Thoracic aorta (tissue), 2 donors: ENCODE measurements around the gene CAPN14. TPM values are rescaled to one million over a fixed set of nuclear protein-coding genes. Genes with fewer than 3 reads are reported as not detected.

Experiments
- ATAC-seq: fragments of 150-250 bp; one replicate; pipeline ENCODE4 v1.8.0; 2017; ENCODE audit warnings: low read depth; ENCODE audit not compliant: insufficient number of reproducible peaks, low FRiP score
- DNase-seq: peaks from one replicate; pipeline ENCODE4 v3.0.0-alpha.2; 2020; ENCODE audit warnings: low spot score
- H3K27ac ChIP-seq, 2 donors: fragments of 200-600 bp; sonication (generic); 1 replicate in 1 of 2; 2 replicates in 1 of 2; pipeline ENCODE4 v1.5.1; 2016; ENCODE audit warnings: mild to moderate bottlenecking in 2 of 2, moderate library complexity in 2 of 2
- H3K27me3 ChIP-seq: fragments of 200-600 bp; sonication (generic); replicated peaks from 2 replicates; pipeline ENCODE4 v1.6.0; 2016; ENCODE audit warnings: mild to moderate bottlenecking; ENCODE audit not compliant: insufficient read depth
- H3K36me3 ChIP-seq: fragments of 200-600 bp; sonication (generic); one replicate; pipeline ENCODE4 v1.5.1; 2016
- H3K4me1 ChIP-seq, 2 donors: fragments of 200-600 bp; sonication (generic); 1 replicate in 1 of 2; 2 replicates in 1 of 2; pipeline versions ENCODE4 v1.5.1 to v1.6.0; 2016; ENCODE audit warnings: low read depth in 2 of 2, mild to moderate bottlenecking in 1 of 2; ENCODE audit not compliant: control insufficient read depth in 1 of 2
- H3K4me3 ChIP-seq: fragments of 200-600 bp; sonication (generic); 2 replicates; pipeline ENCODE4 v1.5.1; 2016; ENCODE audit warnings: mild to moderate bottlenecking
- H3K9me3 ChIP-seq: fragments of 200-600 bp; sonication (generic); 2 replicates; pipeline ENCODE4 v1.5.1; 2016
- CTCF ChIP-seq: fragments of 200-600 bp; sonication (generic); IDR thresholded peaks from one replicate; pipeline ENCODE4 v1.5.1; 2019; ENCODE audit warnings: antibody characterized with exemption
- total RNA-seq, 2 donors: library from RNA; depleted of rRNA; stranded (reverse); fragments of >200 nt; gene quantifications; one replicate each; pipeline versions ENCODE4 v1.1.0 to v1.2.3, GENCODE V29; 2016

Gene CAPN14
- total RNA-seq, 2 donors from 2014 or later: 0.14 TPM; not detected in 1

- peaks cover 4 to 14% of the 10 kb centered on the region in 2 donors for H3K4me1 ChIP-seq
- H3K36me3 ChIP-seq: no peaks in the 10 kb centered on the region
- H3K27ac ChIP-seq: no peak overlapping the region
- H3K27me3 ChIP-seq: no peaks in the 10 kb centered on the region
- no peaks in the 10 kb centered on the region for H3K9me3 ChIP-seq
- no peak for TF ChIP-seq CTCF
- H3K4me3 ChIP-seq: no peak overlapping the region
- ATAC-seq (no peak), DNase-seq (no peak)
Observed at GRCh38 chr2:31140151-31140550, 77.2 kb downstream of the CAPN14 start.

DNA sequence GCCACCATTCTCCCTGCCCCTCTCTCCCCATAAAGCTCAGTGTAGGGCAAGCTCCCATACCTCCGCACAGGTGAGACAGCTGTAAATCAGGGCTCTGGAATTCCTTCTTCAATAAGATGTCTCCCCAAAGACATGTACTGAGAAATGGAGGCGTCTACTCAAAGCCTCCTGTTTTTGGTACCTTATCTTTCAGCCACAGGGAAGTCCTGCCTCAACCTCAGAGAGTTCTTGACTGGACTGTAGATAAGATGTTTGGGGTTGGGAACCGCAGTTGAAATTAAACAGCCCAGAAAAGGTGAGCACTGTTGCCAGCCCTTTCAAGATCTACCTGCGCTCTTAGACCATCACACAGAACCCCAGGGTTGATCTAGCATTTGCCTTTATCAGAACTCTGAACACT lies 77.6 kb downstream of the CAPN14 start:
- ATAC-seq: no peak
- H3K4me3 ChIP-seq: no peak overlapping the region
- peaks cover 4 to 14% of the 10 kb centered on the region in 2 donors for H3K4me1 ChIP-seq
- no peak for DNase-seq
- no peaks in the 10 kb centered on the region for H3K9me3 ChIP-seq
- no peak for TF ChIP-seq CTCF
- no peaks in the 10 kb centered on the region for H3K36me3 ChIP-seq
- no peaks in the 10 kb centered on the region for H3K27me3 ChIP-seq
- no peak overlapping the region for H3K27ac ChIP-seq

DNA sequence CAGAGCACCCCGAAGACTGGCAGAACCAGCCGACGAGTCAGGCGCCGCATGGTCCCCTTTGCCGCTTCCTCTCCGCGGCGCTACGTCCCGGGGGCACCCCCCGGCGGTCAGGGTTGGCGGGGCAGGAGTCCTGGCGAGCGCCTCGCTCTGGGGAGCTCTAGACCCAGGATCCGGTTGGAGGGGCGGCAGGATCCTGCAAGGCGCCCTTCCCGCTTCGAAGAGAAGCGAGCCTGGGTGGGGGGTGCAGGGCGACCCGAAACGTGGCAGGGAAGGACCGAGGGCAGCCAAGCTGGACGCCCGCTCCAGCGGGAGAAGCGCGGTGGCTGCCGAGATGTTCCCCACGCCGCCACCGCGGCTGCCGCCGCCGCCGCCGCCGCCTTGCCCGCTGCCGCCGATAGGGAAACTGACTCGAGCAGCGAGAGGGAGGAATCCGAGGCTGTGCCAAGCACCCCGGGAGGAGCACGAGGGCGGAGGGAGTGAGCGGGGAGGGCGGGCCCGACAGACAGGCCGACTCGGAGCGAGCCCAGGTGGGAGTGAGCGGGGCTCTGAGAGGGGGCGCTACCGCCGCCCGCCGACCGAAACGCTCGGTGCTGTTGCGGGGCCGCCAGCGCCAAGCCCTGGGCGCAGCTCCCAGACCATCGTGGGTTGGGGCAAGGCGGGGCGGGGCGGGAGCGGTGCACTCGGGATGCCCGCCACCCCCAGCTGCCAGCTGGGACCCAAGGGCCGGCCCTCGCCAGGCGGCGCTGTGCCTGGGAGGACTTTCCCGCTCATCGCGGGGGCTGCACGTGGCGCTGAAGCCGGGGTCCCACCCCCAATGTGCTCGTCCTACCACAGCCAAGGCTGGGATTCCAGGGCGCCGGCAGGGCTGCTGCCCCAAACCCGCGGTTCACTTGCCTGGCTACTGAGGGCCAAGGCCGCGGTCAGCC lies 79.0 kb downstream of the CAPN14 start, which contains the start of gene GALNT14:
Gene GALNT14 (minus strand): TSS at position 404 of the 926 bp plus-strand sequence. CDS start 354 bp downstream, at position 50.
- Histone ChIP-seq H3K4me1 (peaks cover 4 to 14% of the 10 kb centered on the region in 2 donors), H3K9me3 (no peaks in the 10 kb centered on the region), H3K4me3 (peak within 1 kb of the TSS; percentile 82), H3K36me3 (no peaks in the 10 kb centered on the region), H3K27me3 (no peaks in the 10 kb centered on the region), H3K27ac (no peak within 1 kb of the TSS)
- ATAC-seq (no peak), DNase-seq (no peak)
- peak; percentile 53 for TF ChIP-seq CTCF

GRCh38 chr2:31137211-31138036 lies 79.9 kb downstream of the CAPN14 start:
- Histone ChIP-seq H3K36me3 (no peaks in the 10 kb centered on the region), H3K27me3 (no peaks in the 10 kb centered on the region), H3K9me3 (no peaks in the 10 kb centered on the region), H3K27ac (no peak overlapping the region), H3K4me1 (peaks cover 4 to 14% of the 10 kb centered on the region in 2 donors), H3K4me3 (peak overlapping the region; percentile 82)
- TF ChIP-seq CTCF: no peak
- DNase-seq (no peak), ATAC-seq (no peak)

GRCh38 chr2:31136732-31137131 lies 80.6 kb downstream of the CAPN14 start:
- Histone ChIP-seq H3K27me3 (no peaks in the 10 kb centered on the region), H3K4me3 (peak overlapping the region; percentile 82), H3K27ac (no peak overlapping the region), H3K9me3 (no peaks in the 10 kb centered on the region), H3K36me3 (no peaks in the 10 kb centered on the region), H3K4me1 (peaks cover 4 to 14% of the 10 kb centered on the region in 2 donors)
- no peak for TF ChIP-seq CTCF
- DNase-seq: no peak
- ATAC-seq: no peak
